HepG2 (cell line): ENCODE data around the gene CBFA2T2. TPM values are rescaled to one million over a fixed set of nuclear protein-coding genes. Genes with fewer than 3 reads are reported as not detected.

Experiments
- BRD4 ChIP-seq: sonication (generic); formaldehyde crosslinking; IDR thresholded peaks from 2 replicates; pipeline ENCODE4 v1.4.0; 2020; ENCODE audit warnings: missing genetic modification reagents
- CENPX ChIP-seq: sonication (generic); formaldehyde crosslinking; IDR thresholded peaks from 2 replicates; pipeline ENCODE4 v1.9.0; 2021; ENCODE audit warnings: mild to moderate bottlenecking, missing genetic modification reagents, moderate library complexity
- KAT8 ChIP-seq: IDR thresholded peaks from 2 replicates; pipeline ENCODE4 v1.6.1; 2016; ENCODE audit warnings: missing genetic modification reagents, missing compliant biosample characterization
- KLF16 ChIP-seq, 2 experiments: sonication (generic) in 1 of 2; formaldehyde crosslinking in 1 of 2; IDR thresholded peaks; 2 replicates each; pipeline versions ENCODE4 v1.6.1 to v1.8.0; 2016 to 2023; ENCODE audit warnings: missing genetic modification reagents in 2 of 2, missing compliant biosample characterization in 1 of 2
- NR0B2 ChIP-seq: sonication (generic); formaldehyde crosslinking; IDR thresholded peaks from 2 replicates; pipeline ENCODE4 v1.4.0; 2020; ENCODE audit warnings: mild to moderate bottlenecking, missing genetic modification reagents
- POLR2A ChIP-seq, 2 experiments: IDR thresholded peaks; 2 replicates each; pipeline ENCODE4 v1.6.1; 2011; ENCODE audit warnings: low read depth in 2 of 2, low read length in 2 of 2, mild to moderate bottlenecking in 1 of 2, moderate library complexity in 1 of 2; ENCODE audit not compliant: insufficient read depth in 1 of 2
- ZBTB26 ChIP-seq: IDR thresholded peaks from 2 replicates; pipeline ENCODE4 v1.6.1; 2016; ENCODE audit warnings: missing compliant biosample characterization, missing genetic modification reagents, borderline replicate concordance
- ZBTB40 ChIP-seq, 2 experiments: fragments of 450-650 bp in 1 of 2; sonication (generic) in 1 of 2; formaldehyde crosslinking in 1 of 2; IDR thresholded peaks; 2 replicates each; pipeline versions ENCODE4 v1.6.1 to v1.8.0; 2016 to 2022; ENCODE audit warnings: antibody characterized with exemption in 1 of 2, mild to moderate bottlenecking in 1 of 2, missing genetic modification reagents in 1 of 2
- ZFP37 ChIP-seq: sonication (generic); formaldehyde crosslinking; IDR thresholded peaks from 2 replicates; pipeline ENCODE4 v1.4.0; 2020; ENCODE audit warnings: missing genetic modification reagents, borderline replicate concordance
- ZNF34 ChIP-seq: sonication (generic); formaldehyde crosslinking; IDR thresholded peaks from 2 replicates; pipeline ENCODE4 v1.4.0; 2020; ENCODE audit warnings: mild to moderate bottlenecking, missing genetic modification reagents, borderline replicate concordance
- ZNF619 ChIP-seq: sonication (generic); formaldehyde crosslinking; IDR thresholded peaks from 2 replicates; pipeline ENCODE4 v1.4.0; 2020; ENCODE audit warnings: mild to moderate bottlenecking, missing genetic modification reagents
- polyA plus RNA-seq, 8 experiments: library from polyadenylated mRNA; depleted of rRNA in 3 of 8; stranded (reverse) in 7 of 8; unstranded in 1 of 8; fragments of >200 nt; fragmentation: Illumina TruSeq in 4 of 8; extraction: Trizol in 4 of 8; gene quantifications; 2 replicates each; pipeline versions ENCODE4 v1.2.1 to v1.2.3, GENCODE V29; 2011 to 2016; ENCODE audit warnings: low read depth in 4 of 8, missing spikeins in 1 of 8, mixed read lengths in 1 of 8; ENCODE audit not compliant: insufficient read depth in 1 of 8
- total RNA-seq, 5 experiments: library from RNA; depleted of rRNA; stranded (reverse); fragments of >200 nt; fragmentation: Illumina TruSeq; extraction: Trizol; gene quantifications; 2 replicates each; pipeline ENCODE4 v1.2.3, GENCODE V29; 2016; ENCODE audit warnings: low read depth in 1 of 5
- TF ChIP-seq, protein P1 (sequence below): IDR thresholded peaks from 2 replicates; pipeline ENCODE4 v1.4.0; 2020; ENCODE audit warnings: mild to moderate bottlenecking, missing genetic modification reagents
- TF ChIP-seq, protein P2 (sequence below): sonication (generic); formaldehyde crosslinking; IDR thresholded peaks from 2 replicates; pipeline ENCODE4 v1.4.0; 2020; ENCODE audit warnings: missing genetic modification reagents, borderline replicate concordance

CBFA2T2 gene
- total and polyA plus RNA-seq, 2 of the 13 experiments (the other 11 are each of a cell fraction or from before 2014, with no cell fraction given), result 6.3 to 21.2 TPM

DNA sequence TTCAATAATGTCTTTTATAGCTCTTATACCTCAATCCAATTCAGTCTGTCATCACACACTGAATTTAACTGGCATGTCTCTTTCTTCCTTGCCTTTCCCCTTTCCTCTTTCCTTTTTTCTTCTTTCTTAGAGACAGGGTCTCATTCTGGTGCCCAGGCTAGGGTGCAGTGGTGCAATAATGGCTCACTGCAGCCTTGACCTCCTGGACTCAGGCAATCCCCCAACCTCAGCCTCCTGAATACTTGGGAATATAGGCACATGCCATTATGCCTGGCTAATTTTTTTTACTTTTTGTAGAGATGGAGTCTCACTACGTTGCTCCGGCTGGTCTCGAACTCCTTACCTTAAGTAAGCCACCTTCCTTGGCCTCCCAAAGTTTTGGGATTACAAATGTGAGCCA lies 65.9 kb downstream of the CBFA2T2 start (continued):
- no peak for TF ChIP-seq NR0B2
- TF ChIP-seq, protein P1, sequence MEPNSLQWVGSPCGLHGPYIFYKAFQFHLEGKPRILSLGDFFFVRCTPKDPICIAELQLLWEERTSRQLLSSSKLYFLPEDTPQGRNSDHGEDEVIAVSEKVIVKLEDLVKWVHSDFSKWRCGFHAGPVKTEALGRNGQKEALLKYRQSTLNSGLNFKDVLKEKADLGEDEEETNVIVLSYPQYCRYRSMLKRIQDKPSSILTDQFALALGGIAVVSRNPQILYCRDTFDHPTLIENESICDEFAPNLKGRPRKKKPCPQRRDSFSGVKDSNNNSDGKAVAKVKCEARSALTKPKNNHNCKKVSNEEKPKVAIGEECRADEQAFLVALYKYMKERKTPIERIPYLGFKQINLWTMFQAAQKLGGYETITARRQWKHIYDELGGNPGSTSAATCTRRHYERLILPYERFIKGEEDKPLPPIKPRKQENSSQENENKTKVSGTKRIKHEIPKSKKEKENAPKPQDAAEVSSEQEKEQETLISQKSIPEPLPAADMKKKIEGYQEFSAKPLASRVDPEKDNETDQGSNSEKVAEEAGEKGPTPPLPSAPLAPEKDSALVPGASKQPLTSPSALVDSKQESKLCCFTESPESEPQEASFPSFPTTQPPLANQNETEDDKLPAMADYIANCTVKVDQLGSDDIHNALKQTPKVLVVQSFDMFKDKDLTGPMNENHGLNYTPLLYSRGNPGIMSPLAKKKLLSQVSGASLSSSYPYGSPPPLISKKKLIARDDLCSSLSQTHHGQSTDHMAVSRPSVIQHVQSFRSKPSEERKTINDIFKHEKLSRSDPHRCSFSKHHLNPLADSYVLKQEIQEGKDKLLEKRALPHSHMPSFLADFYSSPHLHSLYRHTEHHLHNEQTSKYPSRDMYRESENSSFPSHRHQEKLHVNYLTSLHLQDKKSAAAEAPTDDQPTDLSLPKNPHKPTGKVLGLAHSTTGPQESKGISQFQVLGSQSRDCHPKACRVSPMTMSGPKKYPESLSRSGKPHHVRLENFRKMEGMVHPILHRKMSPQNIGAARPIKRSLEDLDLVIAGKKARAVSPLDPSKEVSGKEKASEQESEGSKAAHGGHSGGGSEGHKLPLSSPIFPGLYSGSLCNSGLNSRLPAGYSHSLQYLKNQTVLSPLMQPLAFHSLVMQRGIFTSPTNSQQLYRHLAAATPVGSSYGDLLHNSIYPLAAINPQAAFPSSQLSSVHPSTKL (CRISPR knock-in tag), result peak; percentile 86
- TF ChIP-seq, protein P2, sequence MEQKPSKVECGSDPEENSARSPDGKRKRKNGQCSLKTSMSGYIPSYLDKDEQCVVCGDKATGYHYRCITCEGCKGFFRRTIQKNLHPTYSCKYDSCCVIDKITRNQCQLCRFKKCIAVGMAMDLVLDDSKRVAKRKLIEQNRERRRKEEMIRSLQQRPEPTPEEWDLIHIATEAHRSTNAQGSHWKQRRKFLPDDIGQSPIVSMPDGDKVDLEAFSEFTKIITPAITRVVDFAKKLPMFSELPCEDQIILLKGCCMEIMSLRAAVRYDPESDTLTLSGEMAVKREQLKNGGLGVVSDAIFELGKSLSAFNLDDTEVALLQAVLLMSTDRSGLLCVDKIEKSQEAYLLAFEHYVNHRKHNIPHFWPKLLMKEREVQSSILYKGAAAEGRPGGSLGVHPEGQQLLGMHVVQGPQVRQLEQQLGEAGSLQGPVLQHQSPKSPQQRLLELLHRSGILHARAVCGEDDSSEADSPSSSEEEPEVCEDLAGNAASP, result peak; percentile 52; the same call in 1 of the 2 replicates
- no peak for TF ChIP-seq ZNF619 (CRISPR knock-in tag)
- TF ChIP-seq POLR2A (IDR thresholded peaks at IDR 0.05; ENCODE audit: insufficient read depth in 1 of 2, low read depth in 2 of 2, low read length in 2 of 2), result no peak
- TF ChIP-seq ZFP37 (CRISPR knock-in tag), result no peak
- TF ChIP-seq BRD4 (CRISPR knock-in tag), result no peak
- peak in 1 of 2 experiments; percentile 35; a peak in 1 of 4 replicates for TF ChIP-seq KLF16 (CRISPR knock-in tag; IDR thresholded peaks at IDR 0.05)
- TF ChIP-seq KAT8 (CRISPR knock-in tag), result no peak; the same call in 1 of the 2 replicates
- no peak for TF ChIP-seq ZBTB40 (IDR thresholded peaks at IDR 0.05)
- no peak for TF ChIP-seq ZBTB40 (CRISPR knock-in tag; IDR thresholded peaks at IDR 0.05)
- TF ChIP-seq CENPX (CRISPR knock-in tag), result no peak
- TF ChIP-seq ZBTB26 (CRISPR knock-in tag), result 0 out of 2 replicates have a peak, but pooled peaks have one; percentile 24
- no peak for TF ChIP-seq ZNF34 (CRISPR knock-in tag)
